Hematopoietic multipotent progenitor cell treated with erythropoietin and hydrocortisone succinate and interleukin-3 and kit ligand, for 15 days (in vitro differentiated cells): Measurements from ENCODE around the gene POLA1.
A peak's percentile ranks its signal among the peaks of the same experiment; 100 is the strongest.

Experiments
- DNase-seq: peaks from one replicate; pipeline ENCODE4 v3.0.0-alpha.2; 2015; ENCODE audit warnings: low spot score

The POLA1 gene

GRCh38 chrX:25010784-25011588 is 317.3 kb downstream of the POLA1 start:
- DNase-seq, result no peak

GRCh38 chrX:25011589-25012432 is 318.1 kb downstream of the POLA1 start:
- DNase-seq, result no peak

- DNase-seq, result no peak
Measured at GRCh38 chrX:25012433-25012735, 318.7 kb downstream of the POLA1 start.

DNA sequence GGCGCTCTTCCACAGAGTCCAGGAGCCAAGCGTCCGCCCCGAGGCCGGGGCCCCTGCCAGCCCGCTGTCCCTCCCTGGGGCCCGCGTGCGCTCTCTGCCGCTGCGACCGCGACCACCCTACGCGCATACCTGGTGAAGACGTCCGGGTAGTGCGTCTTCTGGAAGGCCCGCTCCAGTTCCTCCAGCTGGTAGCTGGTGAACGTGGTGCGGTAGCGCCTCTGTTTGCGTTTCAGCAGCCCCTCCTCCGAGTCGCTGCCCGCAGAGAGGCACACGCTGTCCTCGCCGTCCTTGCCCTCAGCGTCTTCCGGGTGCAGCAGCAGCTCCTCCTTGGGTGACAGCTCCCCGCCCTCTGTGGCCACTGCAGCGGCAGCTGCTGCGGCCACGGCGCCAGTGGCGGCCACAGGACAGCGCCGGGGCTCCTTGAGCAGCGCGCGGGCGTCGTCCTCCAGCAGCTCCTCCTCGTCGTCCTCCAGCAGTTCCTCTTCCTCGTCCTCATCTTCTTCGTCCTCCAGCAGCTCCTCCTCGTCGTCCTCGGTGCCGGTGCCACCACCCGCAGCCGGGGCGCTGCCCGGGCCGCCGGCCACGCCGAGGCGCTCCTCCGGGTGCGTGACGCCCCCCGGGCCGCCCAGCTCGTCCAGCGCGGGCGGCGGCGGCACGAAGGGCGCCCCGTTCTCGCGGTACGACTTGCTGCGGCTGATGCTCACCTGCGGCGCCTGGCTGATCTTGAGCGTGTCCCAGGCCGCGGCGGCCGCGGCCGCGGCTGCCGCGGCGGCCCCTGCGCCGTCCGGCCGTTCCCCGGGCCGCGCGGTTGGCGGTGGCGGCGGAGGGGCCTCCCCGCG is 319.3 kb downstream of the POLA1 start:
- DNase-seq, result no peak

DNA sequence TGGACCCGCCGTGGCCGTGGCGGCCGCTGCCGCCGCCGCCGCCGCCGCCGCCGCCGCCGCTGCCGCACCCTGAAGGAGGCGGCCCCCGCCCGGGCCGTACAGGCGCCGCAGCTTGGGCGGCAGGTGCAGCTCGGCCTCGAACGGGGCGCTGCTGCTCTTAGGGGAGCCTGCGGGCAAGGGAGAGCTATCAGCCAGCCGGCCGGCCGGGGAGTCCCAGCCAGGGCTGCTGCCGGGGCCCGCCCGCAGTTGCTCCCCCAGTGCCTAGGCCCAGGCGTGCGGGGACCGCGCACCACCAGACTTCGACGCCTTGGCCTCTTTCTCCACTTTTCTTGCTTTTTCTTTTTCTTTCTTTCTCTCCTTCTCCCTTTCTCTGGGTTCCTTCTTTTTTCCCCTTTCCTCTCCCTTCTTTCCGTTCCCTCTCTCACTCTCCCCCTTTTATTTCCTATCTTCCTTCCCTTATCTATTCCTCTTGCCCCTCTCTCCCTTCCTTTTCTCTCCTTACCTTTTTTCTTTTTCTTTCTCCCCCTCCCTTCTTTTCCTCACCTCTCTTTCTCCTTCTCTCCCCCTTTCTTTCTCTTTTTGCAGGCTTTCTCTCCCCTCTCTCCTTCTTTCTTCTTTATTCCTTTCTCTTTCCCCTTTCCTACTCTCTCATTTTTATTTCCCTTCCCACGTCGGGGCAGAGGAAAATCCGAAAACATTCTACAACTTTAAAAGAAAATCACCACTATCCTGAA is 320.1 kb downstream of the POLA1 start:
- DNase-seq, result no peak

- DNase-seq, result no peak
Measured at GRCh38 chrX:25014366-25014838, 320.7 kb downstream of the POLA1 start.

- no peak for DNase-seq
Measured at GRCh38 chrX:25015486-25016360, 322.0 kb downstream of the POLA1 start, which contains the start of gene ARX. Gene ARX (minus strand): TSS chrX:25015965. CDS start chrX:25015737, 228 bp downstream.

GRCh38 chrX:25016361-25016671 is 322.6 kb downstream of the POLA1 start:
- DNase-seq, result no peak

GRCh38 chrX:25016938-25017598 is 323.4 kb downstream of the POLA1 start:
- no peak for DNase-seq

GRCh38 chrX:25017667-25018247 is 324.0 kb downstream of the POLA1 start:
- no peak for DNase-seq

DNA sequence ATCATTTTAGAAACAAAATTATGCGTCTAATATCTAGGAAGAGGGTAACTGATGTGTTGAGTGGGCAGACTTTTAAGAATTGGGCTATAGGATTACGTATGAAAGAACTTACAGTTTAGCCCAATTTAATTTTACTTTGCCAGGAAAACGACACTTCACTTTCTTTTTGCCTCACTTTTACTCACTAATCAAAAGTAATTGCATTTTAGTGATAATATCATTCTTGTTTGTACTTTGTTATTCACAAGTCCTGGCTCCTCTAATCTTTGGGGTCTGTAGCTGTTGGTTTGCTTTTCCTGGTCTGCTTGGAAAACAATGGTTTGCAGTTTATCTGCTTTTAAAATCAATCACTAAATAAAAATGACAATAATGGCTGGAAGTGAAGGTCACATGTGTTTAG is 325.0 kb downstream of the POLA1 start:
- no peak for DNase-seq

DNA sequence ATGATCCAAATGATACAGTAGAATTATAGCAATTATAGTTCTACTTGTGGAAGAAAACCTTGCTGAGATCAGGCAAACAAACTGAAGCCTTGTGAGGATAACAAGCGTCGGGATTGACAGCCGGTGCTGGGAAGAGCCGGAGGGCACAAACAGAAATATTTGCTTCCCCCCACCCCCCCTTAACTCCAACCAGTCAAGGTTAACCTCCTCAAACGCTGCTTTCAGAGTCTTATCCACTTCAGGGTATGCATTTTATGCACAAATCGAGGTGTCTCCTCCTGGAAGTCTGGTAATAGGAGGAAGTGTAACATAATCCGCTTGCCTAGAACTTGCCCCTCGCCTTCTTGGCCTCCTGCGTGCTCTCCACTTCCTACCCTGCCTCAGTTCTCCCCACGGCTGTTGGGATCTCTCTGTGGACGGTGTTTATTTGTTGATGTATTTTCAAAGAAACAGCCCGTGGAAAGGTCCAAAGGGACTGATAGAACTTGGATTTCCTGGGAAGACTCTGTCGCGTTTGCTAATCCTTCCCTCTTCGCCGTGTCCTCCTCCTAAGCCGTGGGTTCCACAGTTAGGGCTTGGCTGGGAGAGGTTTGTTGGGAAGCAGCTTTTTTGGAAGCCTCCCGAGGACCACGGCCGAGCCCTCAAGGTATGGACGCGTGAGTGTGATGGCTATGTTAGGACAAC is 326.1 kb downstream of the POLA1 start:
- no peak for DNase-seq

DNA sequence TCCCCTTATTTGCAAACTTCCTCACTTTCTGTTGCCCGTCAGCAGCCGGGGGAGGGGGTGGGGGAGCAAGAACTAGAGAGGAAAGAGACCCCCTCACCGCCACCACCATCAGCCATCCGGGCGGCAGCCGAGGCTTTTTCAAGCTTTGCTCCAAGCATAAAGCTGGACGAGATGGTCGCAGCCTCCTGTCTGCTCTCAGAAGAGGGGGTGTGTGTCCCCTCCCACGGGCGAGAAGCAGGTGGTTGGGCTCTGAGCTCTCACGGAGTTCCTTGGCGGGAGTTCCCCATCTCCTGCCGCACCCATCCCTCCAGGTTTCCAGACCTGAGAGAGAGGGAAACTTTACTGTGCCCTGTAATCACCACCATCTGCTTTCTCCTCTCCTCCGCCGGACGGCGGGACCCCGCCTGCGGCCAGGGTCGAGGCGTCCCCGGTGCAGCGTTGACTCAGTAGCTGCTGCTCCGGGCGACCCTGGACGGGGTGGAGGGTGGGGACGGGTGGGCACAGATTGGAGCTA is 326.7 kb downstream of the POLA1 start:
- DNase-seq, result no peak

- peak; percentile 2 for DNase-seq
Measured at GRCh38 chrX:25020905-25021449, 327.3 kb downstream of the POLA1 start.

DNA sequence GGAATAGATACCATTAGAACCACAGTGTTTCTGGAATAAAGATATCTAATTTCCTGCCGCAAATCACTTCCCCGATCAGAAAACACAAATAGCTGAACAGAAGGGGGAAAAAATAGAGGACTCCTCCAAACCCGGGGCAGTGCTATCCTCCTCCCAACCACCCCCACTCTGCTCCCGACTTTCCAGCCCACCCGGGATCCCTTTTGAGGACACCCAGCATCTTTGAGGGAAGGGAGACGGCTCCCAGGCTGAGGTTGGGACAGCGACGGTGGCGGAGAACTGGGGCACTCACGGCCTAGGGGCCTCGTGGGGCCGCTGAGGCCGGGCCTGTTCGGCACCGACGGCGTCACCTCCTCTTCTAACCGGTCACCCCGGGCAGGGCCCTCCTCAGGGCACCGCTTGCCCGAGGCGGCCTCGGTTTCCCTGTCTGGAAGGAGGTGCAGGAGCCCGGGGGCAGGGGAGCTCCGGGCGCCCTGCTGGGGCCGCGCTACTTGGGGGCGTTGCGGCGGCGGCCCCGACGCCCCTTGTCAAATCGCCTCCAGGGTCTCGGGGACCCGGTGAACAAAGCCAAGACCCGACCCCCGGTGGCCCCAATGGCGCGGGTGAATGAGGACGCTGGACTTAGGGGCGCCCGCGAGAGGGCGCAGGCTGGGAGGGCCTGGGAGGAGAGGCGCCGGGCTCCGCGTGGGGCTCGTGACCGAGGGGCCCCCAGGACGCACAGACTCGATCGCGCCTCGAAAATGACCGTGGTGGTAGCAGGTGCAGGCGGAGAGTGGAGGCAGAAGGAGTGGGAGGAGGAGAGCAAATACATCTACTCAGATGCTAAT is 329.0 kb downstream of the POLA1 start:
- DNase-seq, result no peak

- no peak for DNase-seq
Measured at GRCh38 chrX:25023908-25024307, 330.2 kb downstream of the POLA1 start.

DNA sequence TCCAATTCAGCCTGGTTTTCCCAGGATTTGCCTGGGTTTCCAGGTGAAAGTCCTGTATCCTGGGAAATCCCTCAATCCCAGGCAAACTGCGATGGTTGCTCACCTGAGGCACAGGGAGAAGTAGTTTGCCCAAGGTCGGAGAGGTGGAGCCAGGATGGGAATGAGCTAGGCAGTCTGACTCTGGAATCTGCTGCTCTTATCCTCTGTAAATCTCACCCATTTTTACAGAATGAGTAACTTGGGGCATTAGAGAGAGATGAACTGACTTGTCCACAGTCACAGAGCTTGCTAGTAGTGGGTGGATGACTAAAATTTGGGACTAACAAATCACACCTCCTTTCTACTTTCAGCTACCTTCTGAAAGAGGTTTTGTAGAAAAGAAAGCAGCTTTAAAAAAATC is 331.9 kb downstream of the POLA1 start:
- DNase-seq, result no peak

DNA sequence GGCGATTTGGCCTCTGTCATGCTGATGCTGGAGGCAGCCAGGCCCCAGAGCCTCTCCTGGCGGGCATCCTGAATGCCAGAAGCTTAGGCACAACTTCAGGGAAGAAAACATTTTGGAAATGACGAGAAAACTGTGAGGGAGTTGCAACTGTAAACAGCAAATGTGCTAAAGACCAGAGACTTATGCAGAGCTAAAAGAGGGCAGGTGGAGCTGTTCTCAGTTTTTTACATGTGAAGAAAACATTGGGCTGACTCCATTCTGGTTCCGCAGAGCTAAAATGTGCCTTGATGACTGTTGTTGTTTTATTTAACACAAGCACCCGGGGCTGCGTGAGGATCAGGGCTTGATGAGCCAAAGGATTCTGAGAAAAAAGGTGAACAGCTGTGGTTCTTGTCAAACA is 332.9 kb downstream of the POLA1 start:
- DNase-seq, result no peak
